ENCODE results near the gene RAB34. TPM values are rescaled to one million over a fixed set of nuclear protein-coding genes. Genes with fewer than 3 reads are reported as not detected.

The RAB34 gene
- total and polyA plus RNA-seq, 9 of the 15 experiments (the other 6 are each of a cell fraction or from before 2014, with no cell fraction given) = 0.07 to 3.8 (median 0.46) TPM; not detected in 1

DNA sequence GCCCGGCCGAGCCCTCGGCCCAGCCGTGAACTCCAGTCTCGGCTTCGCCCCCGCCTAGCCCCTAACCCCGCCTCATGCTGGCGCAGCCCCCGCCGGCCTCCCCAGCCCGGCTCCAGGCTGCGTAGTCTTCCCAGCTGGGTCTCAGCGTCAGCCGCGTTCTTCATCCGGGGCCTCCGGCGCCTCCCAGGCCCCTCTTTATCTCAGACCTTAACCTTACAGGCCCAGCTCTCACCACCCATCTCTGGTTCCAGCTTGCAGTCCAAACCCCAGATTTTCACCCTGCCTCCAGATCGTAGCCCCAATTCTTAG is 6.0 kb downstream of the RAB34 start, which contains the start of gene PROCA1 (continued):
- TF ChIP-seq, protein P1, sequence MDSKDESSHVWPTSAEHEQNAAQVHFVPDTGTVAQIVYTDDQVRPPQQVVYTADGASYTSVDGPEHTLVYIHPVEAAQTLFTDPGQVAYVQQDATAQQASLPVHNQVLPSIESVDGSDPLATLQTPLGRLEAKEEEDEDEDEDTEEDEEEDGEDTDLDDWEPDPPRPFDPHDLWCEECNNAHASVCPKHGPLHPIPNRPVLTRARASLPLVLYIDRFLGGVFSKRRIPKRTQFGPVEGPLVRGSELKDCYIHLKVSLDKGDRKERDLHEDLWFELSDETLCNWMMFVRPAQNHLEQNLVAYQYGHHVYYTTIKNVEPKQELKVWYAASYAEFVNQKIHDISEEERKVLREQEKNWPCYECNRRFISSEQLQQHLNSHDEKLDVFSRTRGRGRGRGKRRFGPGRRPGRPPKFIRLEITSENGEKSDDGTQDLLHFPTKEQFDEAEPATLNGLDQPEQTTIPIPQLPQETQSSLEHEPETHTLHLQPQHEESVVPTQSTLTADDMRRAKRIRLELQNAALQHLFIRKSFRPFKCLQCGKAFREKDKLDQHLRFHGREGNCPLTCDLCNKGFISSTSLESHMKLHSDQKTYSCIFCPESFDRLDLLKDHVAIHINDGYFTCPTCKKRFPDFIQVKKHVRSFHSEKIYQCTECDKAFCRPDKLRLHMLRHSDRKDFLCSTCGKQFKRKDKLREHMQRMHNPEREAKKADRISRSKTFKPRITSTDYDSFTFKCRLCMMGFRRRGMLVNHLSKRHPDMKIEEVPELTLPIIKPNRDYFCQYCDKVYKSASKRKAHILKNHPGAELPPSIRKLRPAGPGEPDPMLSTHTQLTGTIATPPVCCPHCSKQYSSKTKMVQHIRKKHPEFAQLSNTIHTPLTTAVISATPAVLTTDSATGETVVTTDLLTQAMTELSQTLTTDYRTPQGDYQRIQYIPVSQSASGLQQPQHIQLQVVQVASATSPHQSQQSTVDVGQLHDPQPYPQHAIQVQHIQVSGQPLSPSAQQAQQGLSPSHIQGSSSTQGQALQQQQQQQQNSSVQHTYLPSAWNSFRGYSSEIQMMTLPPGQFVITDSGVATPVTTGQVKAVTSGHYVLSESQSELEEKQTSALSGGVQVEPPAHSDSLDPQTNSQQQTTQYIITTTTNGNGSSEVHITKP (IDR thresholded peaks at IDR 0.05; ENCODE audit: partially characterized antibody) = no peak
- TF ChIP-seq MXI1 (IDR thresholded peaks at IDR 0.05; ENCODE audit: low read depth, low read length) (no peak), ZKSCAN3 (CRISPR knock-in tag; IDR thresholded peaks at IDR 0.05) (no peak), HNRNPL (IDR thresholded peaks at IDR 0.05; ENCODE audit: low read depth, low read length) (no peak), ARID1B (IDR thresholded peaks at IDR 0.05) (0 out of 2 replicates have a peak, but pooled peaks have one; percentile 57), CREBBP (IDR thresholded peaks at IDR 0.05; ENCODE audit: low read depth, low read length) (no peak), ZC3H11A (IDR thresholded peaks at IDR 0.05; ENCODE audit: low read depth, low read length) (no peak), NCOA2 (IDR thresholded peaks at IDR 0.05; ENCODE audit: partially characterized antibody in 2 of 2) (no peak), HNRNPLL (IDR thresholded peaks at IDR 0.05; ENCODE audit: low read depth, low read length, poor library complexity, severe bottlenecking) (peak; percentile 67), ZNF212 (CRISPR knock-in tag; IDR thresholded peaks at IDR 0.05) (no peak), NBN (IDR thresholded peaks at IDR 0.05; ENCODE audit: low read depth) (peak; percentile 6; the same call in 1 of the 2 replicates), ZNF143 (CRISPR knock-in tag; IDR thresholded peaks at IDR 0.05) (no peak), MTA3 (IDR thresholded peaks at IDR 0.05; ENCODE audit: borderline replicate concordance) (no peak), GABPB1 (CRISPR knock-in tag; IDR thresholded peaks at IDR 0.05) (no peak), SIRT6 (IDR thresholded peaks at IDR 0.05; ENCODE audit: low read depth, low read length) (no peak), ZNF76 (CRISPR knock-in tag; IDR thresholded peaks at IDR 0.05; ENCODE audit: borderline replicate concordance) (no peak), FOXK1 (CRISPR knock-in tag; IDR thresholded peaks at IDR 0.05; ENCODE audit: borderline replicate concordance) (no peak), PHB (CRISPR knock-in tag; IDR thresholded peaks at IDR 0.05) (no peak)
- TF ChIP-seq, protein P2, sequence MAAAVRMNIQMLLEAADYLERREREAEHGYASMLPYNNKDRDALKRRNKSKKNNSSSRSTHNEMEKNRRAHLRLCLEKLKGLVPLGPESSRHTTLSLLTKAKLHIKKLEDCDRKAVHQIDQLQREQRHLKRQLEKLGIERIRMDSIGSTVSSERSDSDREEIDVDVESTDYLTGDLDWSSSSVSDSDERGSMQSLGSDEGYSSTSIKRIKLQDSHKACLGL (CRISPR knock-in tag; IDR thresholded peaks at IDR 0.05; ENCODE audit: borderline replicate concordance, poor library complexity, severe bottlenecking) = no peak
- TF ChIP-seq, protein P3, sequence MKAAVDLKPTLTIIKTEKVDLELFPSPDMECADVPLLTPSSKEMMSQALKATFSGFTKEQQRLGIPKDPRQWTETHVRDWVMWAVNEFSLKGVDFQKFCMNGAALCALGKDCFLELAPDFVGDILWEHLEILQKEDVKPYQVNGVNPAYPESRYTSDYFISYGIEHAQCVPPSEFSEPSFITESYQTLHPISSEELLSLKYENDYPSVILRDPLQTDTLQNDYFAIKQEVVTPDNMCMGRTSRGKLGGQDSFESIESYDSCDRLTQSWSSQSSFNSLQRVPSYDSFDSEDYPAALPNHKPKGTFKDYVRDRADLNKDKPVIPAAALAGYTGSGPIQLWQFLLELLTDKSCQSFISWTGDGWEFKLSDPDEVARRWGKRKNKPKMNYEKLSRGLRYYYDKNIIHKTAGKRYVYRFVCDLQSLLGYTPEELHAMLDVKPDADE (conservative IDR thresholded peaks at IDR 0.05; ENCODE audit: control insufficient read depth, low read depth, low read length) = peak; percentile 2; the same call in 1 of the 2 replicates
- TF ChIP-seq, protein P4, sequence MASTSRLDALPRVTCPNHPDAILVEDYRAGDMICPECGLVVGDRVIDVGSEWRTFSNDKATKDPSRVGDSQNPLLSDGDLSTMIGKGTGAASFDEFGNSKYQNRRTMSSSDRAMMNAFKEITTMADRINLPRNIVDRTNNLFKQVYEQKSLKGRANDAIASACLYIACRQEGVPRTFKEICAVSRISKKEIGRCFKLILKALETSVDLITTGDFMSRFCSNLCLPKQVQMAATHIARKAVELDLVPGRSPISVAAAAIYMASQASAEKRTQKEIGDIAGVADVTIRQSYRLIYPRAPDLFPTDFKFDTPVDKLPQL (IDR thresholded peaks at IDR 0.05; ENCODE audit: extremely low read depth, insufficient read length) = no peak
- TF ChIP-seq, protein P5, sequence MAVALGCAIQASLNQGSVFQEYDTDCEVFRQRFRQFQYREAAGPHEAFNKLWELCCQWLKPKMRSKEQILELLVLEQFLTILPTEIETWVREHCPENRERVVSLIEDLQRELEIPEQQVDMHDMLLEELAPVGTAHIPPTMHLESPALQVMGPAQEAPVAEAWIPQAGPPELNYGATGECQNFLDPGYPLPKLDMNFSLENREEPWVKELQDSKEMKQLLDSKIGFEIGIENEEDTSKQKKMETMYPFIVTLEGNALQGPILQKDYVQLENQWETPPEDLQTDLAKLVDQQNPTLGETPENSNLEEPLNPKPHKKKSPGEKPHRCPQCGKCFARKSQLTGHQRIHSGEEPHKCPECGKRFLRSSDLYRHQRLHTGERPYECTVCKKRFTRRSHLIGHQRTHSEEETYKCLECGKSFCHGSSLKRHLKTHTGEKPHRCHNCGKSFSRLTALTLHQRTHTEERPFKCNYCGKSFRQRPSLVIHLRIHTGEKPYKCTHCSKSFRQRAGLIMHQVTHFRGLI (CRISPR knock-in tag; IDR thresholded peaks at IDR 0.05) = no peak
